Spleen (tissue), 7 donors: Measurements from ENCODE around the gene RTBDN.

ENCODE experiments used
- POLR2A ChIP-seq, 3 donors: fragments of 450-650 bp; IDR thresholded peaks; one replicate each; pipeline ENCODE4 v1.5.1; 2017; ENCODE audit warnings: antibody characterized with exemption in 3 of 3, mild to moderate bottlenecking in 1 of 3
- TF ChIP-seq, protein P1 (sequence below), 11 experiments: fragments of 200-600 bp in 7 of 11; fragments of 450-650 bp in 4 of 11; sonication (generic) in 4 of 11; IDR thresholded peaks in 8 of 11; conservative IDR thresholded peaks in 3 of 11; 1 replicate in 7 of 11; 2 replicates in 4 of 11; pipeline versions ENCODE4 v1.4.0 to v1.8.0; 2016 to 2021; ENCODE audit warnings: antibody characterized with exemption in 11 of 11, inconsistent platforms in 4 of 11, mild to moderate bottlenecking in 1 of 11
- donor health status: DM: no; HTN: no; CAD: no; lungs with moderate emphysema.
- donor health status: DM: no; HTN: no; CAD: no.
- donor health status: DM: no; HTN: no; CAD: no.

DNA sequence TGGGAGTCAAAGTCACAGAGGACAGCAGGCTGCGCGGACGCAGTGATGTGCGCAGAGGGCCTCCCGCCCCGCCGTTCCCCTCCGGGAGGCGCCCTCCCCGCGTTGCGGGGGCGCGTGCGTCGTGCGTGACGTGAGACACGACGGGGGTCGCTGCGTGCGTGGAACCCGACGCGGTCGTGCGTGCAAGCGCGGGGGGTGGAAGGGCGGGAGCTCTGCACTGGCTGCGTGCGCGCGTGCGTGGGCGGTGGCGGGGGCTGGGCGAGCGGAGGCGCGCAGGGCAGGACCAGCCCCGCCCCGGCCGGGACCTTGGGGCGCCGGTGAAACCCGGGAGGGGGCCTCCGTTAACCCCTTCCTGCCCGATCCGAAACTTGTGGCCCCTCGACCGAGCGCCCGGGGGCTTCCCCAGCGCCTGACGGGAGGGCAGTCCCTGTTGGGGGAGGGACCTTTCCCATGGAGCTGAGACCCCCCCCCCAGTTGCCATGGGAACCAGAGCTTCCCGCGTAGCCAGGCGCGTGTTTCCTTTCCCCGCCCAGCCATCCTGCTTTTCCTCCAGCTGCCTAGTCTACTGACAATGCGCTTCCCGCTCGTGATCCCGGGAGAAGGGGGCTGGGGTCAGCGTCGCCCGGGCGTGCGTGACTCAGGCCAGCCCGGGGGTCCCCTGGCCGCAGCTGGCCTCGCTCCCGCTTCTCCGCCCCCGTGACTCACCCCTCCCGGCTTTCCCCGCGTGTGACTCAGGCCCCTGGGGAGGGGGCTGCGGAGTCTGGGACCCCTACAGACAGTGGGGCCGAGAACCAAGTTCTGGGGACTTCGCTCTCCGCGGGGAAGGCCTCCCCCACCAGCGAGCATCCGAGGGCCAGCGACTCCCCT is 51.7 kb downstream of the RTBDN start:
- TF ChIP-seq, protein P1, sequence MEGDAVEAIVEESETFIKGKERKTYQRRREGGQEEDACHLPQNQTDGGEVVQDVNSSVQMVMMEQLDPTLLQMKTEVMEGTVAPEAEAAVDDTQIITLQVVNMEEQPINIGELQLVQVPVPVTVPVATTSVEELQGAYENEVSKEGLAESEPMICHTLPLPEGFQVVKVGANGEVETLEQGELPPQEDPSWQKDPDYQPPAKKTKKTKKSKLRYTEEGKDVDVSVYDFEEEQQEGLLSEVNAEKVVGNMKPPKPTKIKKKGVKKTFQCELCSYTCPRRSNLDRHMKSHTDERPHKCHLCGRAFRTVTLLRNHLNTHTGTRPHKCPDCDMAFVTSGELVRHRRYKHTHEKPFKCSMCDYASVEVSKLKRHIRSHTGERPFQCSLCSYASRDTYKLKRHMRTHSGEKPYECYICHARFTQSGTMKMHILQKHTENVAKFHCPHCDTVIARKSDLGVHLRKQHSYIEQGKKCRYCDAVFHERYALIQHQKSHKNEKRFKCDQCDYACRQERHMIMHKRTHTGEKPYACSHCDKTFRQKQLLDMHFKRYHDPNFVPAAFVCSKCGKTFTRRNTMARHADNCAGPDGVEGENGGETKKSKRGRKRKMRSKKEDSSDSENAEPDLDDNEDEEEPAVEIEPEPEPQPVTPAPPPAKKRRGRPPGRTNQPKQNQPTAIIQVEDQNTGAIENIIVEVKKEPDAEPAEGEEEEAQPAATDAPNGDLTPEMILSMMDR (IDR thresholded peaks at IDR 0.05 in 8 of 11, conservative IDR thresholded peaks at IDR 0.05 in 3 of 11): peak in 6 of 11 experiments; percentile 3 to 49 (median 31)
- peak; percentile 42 to 88 (median 55) for TF ChIP-seq POLR2A (IDR thresholded peaks at IDR 0.05)
